Ammon's horn (tissue), 1 donor: ENCODE results near the gene DNAJC18.

Experiments used
- DNase-seq: peaks from one replicate; pipeline ENCODE4 v3.0.0-alpha.2; 2016; ENCODE audit warnings: low spot score

The DNAJC18 gene

DNA sequence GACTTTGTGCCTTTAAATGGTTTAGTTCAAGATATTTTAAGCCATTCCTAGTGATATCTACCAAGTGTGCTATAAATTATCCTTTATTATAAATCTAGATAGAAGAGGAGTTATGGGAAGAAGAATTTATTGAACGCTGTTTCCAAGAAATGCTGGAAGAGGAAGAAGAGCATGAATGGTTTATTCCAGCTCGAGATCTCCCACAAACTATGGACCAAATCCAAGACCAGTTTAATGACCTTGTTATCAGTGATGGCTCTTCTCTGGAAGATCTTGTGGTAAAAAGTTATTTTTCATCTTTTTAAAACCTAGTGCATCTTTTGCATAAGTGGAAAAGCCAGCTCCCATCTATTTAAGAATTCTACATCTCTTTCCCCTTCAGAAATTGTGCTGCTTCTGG lies 74.9 kb downstream of the DNAJC18 start:
- DNase-seq: no peak

GRCh38 chr5:139363937-139364336 lies 75.4 kb downstream of the DNAJC18 start:
- DNase-seq: no peak

GRCh38 chr5:139361835-139362429 lies 77.4 kb downstream of the DNAJC18 start:
- DNase-seq: no peak

GRCh38 chr5:139360384-139360783 lies 78.9 kb downstream of the DNAJC18 start:
- no peak for DNase-seq
